ENCODE results near the gene RBM47. TPM values are rescaled to one million over a fixed set of nuclear protein-coding genes. Genes with fewer than 3 reads are reported as not detected.

Gene RBM47
- total and polyA plus RNA-seq, 2 of the 4 experiments (the other 2 are of a cell fraction), result 0.44 to 1.1 TPM

- no peak for TF ChIP-seq CTCF (conservative IDR thresholded peaks at IDR 0.05; ENCODE audit: low read depth, low read length)
- TF ChIP-seq CEBPB (IDR thresholded peaks at IDR 0.05; ENCODE audit: low read depth, low read length), result no peak
- TF ChIP-seq NFE2L2 (IDR thresholded peaks at IDR 0.05; ENCODE audit: low read depth, low read length), result no peak
- no peak for TF ChIP-seq RFX5 (IDR thresholded peaks at IDR 0.05; ENCODE audit: low read depth, low read length)
- no peak for TF ChIP-seq RAD21 (IDR thresholded peaks at IDR 0.05; ENCODE audit: low read length)
- no peak for TF ChIP-seq RCOR1 (IDR thresholded peaks at IDR 0.05; ENCODE audit: insufficient replicate concordance, low read length)
- no peak for TF ChIP-seq USF2 (IDR thresholded peaks at IDR 0.05; ENCODE audit: low read depth, low read length)
- no peak for TF ChIP-seq MAZ (IDR thresholded peaks at IDR 0.05; ENCODE audit: borderline replicate concordance, low read depth, low read length)
- no peak for TF ChIP-seq BHLHE40 (IDR thresholded peaks at IDR 0.05; ENCODE audit: low read depth, low read length)
- no peak for TF ChIP-seq FOS (IDR thresholded peaks at IDR 0.05; ENCODE audit: low read depth, low read length)
- no peak for TF ChIP-seq CHD1 (IDR thresholded peaks at IDR 0.05; ENCODE audit: low read depth, low read length)
- no peak for TF ChIP-seq ELK1 (IDR thresholded peaks at IDR 0.05; ENCODE audit: borderline replicate concordance, low read depth, low read length)
- no peak for TF ChIP-seq MXI1 (IDR thresholded peaks at IDR 0.05; ENCODE audit: borderline replicate concordance, low read depth, low read length)
- TF ChIP-seq MAFK (IDR thresholded peaks at IDR 0.05; ENCODE audit: low read depth, low read length), result no peak
- dilution Hi-C loops (cut with HindIII; ENCODE audit: low sequenced_read_pairs, unreplicated experiment), result no loop called here
- BruUV-seq (replicated peaks), result no TSS peak
- Histone ChIP-seq H4K5ac (ENCODE audit: low read depth, low read length) (no peak overlapping the region), H3K14ac (replicated peaks; ENCODE audit: low read depth, low read length) (no peak overlapping the region), H3K79me1 (ENCODE audit: low read depth in 1 of 2, low read length in 2 of 2) (no peaks in the 10 kb centered on the region), H3K18ac (ENCODE audit: low read depth, low read length) (no peak overlapping the region), H2AK9ac (replicated peaks; ENCODE audit: low read depth, low read length, poor library complexity) (no peak overlapping the region), H2BK5ac (ENCODE audit: low read depth, low read length, poor library complexity, severe bottlenecking) (no peak overlapping the region), H3K4me2 (ENCODE audit: low read depth, low read length) (no peak overlapping the region), H3K4me1 (ENCODE audit: control insufficient read depth, insufficient read depth, low read length) (no peaks in the 10 kb centered on the region), H3K27me3 (ENCODE audit: control insufficient read depth, insufficient read depth, low read length) (peaks cover 5% of the 10 kb centered on the region), H3K9me1 (ENCODE audit: insufficient read depth, low read length) (no peaks in the 10 kb centered on the region), H4K20me1 (ENCODE audit: insufficient read depth, low read length) (no peaks in the 10 kb centered on the region), H2BK20ac (ENCODE audit: low read depth, low read length) (no peak overlapping the region), H3K56ac (ENCODE audit: extremely low read depth, insufficient read depth, low read length) (no peak overlapping the region), H3K27ac (ENCODE audit: insufficient read depth, low read length) (no peak overlapping the region), H2BK120ac (ENCODE audit: low read depth, low read length) (no peak overlapping the region), H2AK5ac (ENCODE audit: low read depth, low read length) (no peak overlapping the region), H3K9me3 (ENCODE audit: control insufficient read depth, insufficient read depth, low read length) (no peaks in the 10 kb centered on the region), H3K4me3 (ENCODE audit: insufficient read depth, low read depth, low read length) (no peak overlapping the region), H4K8ac (ENCODE audit: low read depth in 2 of 2, low read length in 2 of 2) (no peak overlapping the region), H3K23ac (ENCODE audit: low read depth, low read length) (no peak overlapping the region), H2BK15ac (ENCODE audit: low read depth, low read length) (no peak overlapping the region), H3K9ac (ENCODE audit: low read depth, low read length) (no peak overlapping the region), H4K91ac (ENCODE audit: insufficient read depth, low read depth, low read length) (no peak overlapping the region), H3K36me3 (ENCODE audit: control insufficient read depth, insufficient read depth, low read length) (no peaks in the 10 kb centered on the region), H2AFZ (replicated peaks; ENCODE audit: low read length, poor library complexity) (no peak overlapping the region), H3K4ac (ENCODE audit: low read depth, low read length) (no peak overlapping the region)
- ChIA-PET POLR2A (ENCODE audit: unreplicated experiment) (no interaction called here), CTCF (no interaction called here)
- intact Hi-C loops (cut with micrococcal nuclease), result no loop called here
- DNase-seq (no peak), ATAC-seq (ENCODE audit: low read depth) (no peak)
- in situ Hi-C loops (cut with MboI; ENCODE audit: low sequenced_read_pairs), result no loop called here
- WGBS, 2 experiments (ENCODE audit: extremely low coverage in 2 of 2, insufficient read length in 1 of 2), result 71% methylated on average over 4 of the region's 6 CpGs; no CpG with 5 or more reads in 1 of the 2 experiments
These were observed 210.3 kb downstream of the RBM47 start for GRCh38 chr4:40419231-40419912.
